GM18498 (cell line): ENCODE data around the gene PPP4R4.

Experiments
- ATAC-seq: cut with Tn5 transposase; IDR thresholded peaks from one replicate; pipeline ENCODE4 v1.9.1; 2021; ENCODE audit warnings: mild to moderate bottlenecking, moderate library complexity; ENCODE audit not compliant: unreplicated experiment

PPP4R4 gene

GRCh38 chr14:94305620-94306019 is 131.5 kb downstream of the PPP4R4 start:
- no peak for ATAC-seq

- ATAC-seq: no peak
Observed at GRCh38 chr14:94306047-94306978, 132.2 kb downstream of the PPP4R4 start.

- ATAC-seq: no peak
Observed at GRCh38 chr14:94307410-94307992, 133.4 kb downstream of the PPP4R4 start.

GRCh38 chr14:94309721-94310120 is 135.6 kb downstream of the PPP4R4 start:
- no peak for ATAC-seq

- no peak for ATAC-seq
Observed at GRCh38 chr14:94310248-94310647, 136.1 kb downstream of the PPP4R4 start.

- ATAC-seq: no peak
Observed at GRCh38 chr14:94312481-94313246, 138.5 kb downstream of the PPP4R4 start.

- no peak for ATAC-seq
Observed at GRCh38 chr14:94313991-94314655, 140.0 kb downstream of the PPP4R4 start.

- ATAC-seq: no peak
Observed at GRCh38 chr14:94314890-94315289, 140.8 kb downstream of the PPP4R4 start.

GRCh38 chr14:94316692-94317091 is 142.6 kb downstream of the PPP4R4 start:
- no peak for ATAC-seq

- no peak for ATAC-seq
Observed at GRCh38 chr14:94317259-94317658, 143.1 kb downstream of the PPP4R4 start.

- no peak for ATAC-seq
Observed at GRCh38 chr14:94320243-94320642, 146.1 kb downstream of the PPP4R4 start.

GRCh38 chr14:94321421-94322271 is 147.5 kb downstream of the PPP4R4 start:
- ATAC-seq: no peak

- ATAC-seq: no peak
Observed at GRCh38 chr14:94322648-94323570, 148.8 kb downstream of the PPP4R4 start, which contains the start of gene SERPINA6. SERPINA6 (minus strand) TSS chr14:94323336; CDS start chr14:94314648, 8,688 bp downstream.

- ATAC-seq: no peak
Observed at GRCh38 chr14:94328196-94328595, 154.1 kb downstream of the PPP4R4 start.
